GM19238 (cell line): ENCODE measurements around the gene PPP1CA.
A peak's percentile ranks its signal among the peaks of the same experiment; 100 is the strongest.

Source experiments
- DNase-seq: peaks from one replicate; pipeline ENCODE4 v3.0.0; 2011; ENCODE audit warnings: low spot score; ENCODE audit not compliant: insufficient read length

Gene PPP1CA

DNA sequence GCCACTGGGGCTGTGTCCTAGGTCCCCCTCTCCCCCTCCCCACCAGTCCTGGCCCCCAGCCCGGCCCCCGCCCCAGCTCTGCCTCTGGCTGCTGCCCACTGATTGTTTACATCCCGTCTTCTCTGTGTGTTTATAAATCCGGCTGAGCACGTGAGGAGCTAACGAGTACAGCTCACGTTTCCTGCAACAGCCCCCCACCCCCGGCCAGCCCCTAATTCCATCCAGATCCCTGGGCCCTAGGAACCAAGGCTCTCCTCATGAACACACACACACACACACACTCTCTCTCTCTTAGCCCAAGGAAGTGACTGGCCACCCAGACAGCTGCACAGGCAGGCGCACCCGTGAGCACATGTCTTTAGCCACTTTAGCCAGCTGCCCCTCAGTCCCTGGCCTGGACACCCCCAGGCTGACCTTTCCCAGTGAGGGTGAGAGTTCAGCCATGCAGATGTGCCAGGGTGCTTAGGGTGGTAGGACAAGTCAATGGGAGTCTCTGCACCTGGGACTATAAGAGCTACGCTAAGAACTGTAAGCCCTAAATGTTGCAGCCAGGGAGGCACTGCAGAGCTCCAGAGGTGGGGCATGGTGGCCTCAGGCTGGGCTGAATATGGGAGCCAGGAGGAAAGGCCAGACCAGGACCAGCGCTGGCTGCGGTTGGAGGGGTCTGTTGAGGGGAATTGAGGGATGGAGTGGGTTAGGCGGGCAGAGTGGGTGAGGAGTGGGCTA, 31.1 kb downstream of the PPP1CA start:
- no peak for DNase-seq

DNA sequence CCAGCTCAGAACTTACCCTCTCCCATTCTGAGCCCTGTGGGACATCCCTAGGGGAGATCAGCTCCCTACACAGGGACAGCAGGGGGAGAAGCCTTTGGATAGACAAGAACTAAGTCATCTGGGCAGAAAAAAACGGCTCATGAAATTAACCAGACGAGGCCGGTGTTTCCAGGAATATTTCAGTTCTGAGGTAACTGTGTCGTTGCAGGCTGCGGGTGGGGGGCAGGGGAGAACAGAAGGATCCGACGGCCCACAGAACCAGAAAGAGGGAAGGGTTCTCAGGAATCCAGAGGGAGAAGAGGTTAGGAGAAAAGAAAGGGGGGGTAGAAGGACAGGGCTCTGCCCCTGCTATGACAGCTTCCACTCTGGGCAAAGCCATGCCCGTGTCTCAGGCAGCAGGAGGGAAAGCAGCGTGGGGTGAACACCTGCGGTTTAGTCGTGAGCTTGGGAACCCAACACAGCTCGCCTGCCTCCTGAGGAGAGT, 31.8 kb downstream of the PPP1CA start:
- DNase-seq, result no peak

DNA sequence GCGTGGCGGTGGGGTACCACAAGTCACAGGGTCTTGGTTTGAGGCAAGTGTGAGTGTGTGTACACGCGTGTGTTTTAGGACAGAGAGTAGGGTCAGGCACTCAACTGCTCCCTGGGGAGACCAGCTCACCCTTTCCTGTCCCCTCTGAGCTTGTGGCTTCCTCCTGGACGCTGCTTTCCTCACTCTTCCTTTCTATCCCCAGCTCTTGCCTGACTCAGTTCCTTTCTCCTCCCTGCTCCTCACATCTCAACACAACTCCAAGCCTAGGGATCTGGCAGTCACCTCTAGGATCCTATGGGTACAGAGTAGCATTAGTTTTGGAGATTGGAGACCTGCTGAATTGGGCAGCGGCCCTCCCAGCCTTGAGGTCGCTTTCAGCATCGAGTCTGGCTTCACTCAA, 32.4 kb downstream of the PPP1CA start:
- no peak for DNase-seq

DNA sequence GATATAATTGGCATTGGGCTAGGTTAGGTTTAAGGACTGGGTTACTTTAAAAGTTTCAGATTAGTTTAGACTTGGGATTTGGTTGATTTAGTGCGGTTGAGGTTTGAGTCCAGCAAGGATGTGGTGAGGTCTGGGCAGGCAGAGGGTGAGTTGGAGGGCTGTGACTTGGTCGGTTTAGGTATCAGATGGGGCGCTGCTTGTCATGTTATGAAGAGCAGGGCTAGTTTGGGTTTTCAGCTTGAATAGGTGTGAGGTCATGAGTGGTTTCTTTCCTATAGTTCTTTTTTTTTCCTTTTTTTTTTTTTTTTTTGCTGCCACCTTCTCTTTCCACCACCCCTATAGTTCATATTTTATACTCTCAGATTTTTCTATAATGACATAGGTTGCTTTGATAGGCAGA, 33.0 kb downstream of the PPP1CA start:
- no peak for DNase-seq

DNA sequence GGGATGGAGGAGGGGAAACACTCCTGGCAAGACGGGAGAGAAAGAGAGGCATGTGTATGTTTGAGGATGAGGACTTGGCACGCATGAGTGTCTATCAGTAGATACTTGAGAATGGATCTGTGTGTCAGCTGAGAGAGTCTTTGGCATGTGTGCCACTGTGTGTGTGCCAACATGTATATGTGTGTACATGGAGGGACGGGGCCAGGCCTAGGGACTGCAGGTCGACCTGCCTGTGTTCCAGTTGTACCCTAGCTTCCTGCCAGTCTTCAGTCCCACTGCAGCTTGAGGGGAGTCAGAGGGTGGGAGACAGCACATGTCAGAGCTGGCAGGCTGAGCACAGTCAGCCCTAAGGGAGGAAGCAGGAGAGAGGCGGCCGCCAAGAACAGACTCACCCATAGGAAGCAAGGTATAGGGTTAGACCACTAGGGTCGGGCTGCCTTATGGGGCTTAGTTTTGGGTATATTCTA, 33.9 kb downstream of the PPP1CA start:
- DNase-seq, result no peak

DNA sequence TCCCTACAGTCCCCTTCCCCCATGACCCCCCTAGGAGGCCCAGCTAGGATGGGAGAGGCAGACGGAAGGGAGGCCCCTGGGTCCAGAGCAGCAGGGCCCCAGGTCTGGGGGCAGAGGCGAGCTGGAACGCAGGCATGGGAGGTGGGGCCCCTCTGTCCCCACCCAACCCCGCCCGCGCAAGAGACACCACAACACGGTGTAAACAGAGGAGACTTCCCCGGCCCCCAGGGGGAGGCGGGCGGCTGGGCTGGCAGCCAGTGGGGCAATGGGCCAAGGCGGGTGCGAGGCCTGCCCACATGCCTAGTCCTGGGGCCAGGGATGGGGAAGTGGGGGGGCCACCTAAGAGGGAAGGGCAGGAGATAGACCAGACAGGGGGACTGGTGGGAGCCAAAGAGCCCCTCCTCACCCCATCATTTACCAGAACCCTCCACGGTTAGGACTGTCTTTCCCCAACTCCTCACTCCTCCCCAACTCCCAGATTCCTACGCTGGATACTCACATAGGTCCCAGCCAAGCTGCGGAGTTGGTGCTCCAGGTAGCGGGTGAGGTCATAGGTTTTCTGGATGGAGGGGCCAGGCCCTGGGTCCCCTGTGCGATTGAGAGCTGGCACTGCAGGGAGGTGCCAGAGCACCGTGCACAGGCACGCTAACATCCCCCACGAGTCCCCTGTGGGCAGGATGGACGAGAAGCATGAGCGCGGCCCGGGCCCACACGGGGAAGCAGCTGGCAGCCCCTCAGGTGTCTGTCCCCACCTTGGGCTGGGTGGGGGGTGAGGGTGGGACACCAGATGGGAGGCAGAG, 34.5 kb downstream of the PPP1CA start:
- DNase-seq, result no peak

DNA sequence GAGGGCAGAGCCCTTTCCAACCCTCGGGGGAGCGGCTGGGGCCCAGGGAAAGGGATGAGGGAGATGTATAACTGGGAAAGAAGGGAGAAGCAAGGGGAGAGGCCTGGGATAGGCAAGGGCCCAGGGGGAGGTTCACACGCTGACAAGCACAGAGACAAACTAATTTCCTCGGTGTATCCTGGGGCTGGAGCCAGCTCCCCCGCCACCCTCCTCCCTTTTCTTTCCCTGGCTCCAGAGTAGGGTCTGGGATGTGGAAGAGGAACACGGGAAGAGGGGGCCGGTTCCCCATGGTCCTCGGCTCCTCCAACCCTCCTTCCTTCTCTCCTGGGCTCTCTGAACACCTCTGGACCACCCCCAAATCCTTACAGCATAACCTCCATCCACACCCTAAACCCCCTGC, 35.1 kb downstream of the PPP1CA start:
- no peak for DNase-seq

DNA sequence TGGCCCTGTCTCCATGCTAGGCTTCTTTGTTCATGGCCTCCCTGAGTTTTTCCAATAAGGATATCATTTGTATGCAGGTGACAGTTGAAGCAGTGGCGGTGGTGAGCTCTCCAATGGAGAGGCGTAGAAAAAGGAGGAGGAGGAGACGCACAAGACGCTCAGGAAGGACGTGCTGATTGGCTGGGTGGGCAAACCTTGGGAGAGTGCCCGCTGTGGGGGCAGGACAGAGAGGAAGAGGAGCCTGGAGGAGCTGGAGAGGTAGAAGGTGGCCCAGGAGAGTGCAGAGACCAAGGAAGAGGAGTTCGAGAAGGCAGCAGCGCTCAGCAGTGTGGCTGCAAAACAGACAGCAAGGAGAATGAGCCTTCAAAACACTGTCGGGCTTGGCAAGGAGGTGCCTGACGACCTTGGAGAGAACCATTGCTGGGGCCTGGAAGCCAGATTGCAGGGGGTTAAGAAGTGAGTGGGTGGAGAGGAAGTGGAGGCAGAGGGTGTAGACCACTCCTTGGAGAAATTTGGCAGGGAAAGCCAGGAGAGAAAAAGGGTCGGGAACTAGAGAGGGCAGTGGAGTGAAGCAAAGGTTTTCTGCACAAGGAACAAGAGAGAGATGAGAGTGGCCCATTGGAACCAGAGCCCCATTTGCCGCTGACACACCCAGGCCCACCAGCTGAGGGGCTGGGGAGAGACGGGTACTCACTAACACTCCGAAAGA, 35.8 kb downstream of the PPP1CA start:
- no peak for DNase-seq

DNA sequence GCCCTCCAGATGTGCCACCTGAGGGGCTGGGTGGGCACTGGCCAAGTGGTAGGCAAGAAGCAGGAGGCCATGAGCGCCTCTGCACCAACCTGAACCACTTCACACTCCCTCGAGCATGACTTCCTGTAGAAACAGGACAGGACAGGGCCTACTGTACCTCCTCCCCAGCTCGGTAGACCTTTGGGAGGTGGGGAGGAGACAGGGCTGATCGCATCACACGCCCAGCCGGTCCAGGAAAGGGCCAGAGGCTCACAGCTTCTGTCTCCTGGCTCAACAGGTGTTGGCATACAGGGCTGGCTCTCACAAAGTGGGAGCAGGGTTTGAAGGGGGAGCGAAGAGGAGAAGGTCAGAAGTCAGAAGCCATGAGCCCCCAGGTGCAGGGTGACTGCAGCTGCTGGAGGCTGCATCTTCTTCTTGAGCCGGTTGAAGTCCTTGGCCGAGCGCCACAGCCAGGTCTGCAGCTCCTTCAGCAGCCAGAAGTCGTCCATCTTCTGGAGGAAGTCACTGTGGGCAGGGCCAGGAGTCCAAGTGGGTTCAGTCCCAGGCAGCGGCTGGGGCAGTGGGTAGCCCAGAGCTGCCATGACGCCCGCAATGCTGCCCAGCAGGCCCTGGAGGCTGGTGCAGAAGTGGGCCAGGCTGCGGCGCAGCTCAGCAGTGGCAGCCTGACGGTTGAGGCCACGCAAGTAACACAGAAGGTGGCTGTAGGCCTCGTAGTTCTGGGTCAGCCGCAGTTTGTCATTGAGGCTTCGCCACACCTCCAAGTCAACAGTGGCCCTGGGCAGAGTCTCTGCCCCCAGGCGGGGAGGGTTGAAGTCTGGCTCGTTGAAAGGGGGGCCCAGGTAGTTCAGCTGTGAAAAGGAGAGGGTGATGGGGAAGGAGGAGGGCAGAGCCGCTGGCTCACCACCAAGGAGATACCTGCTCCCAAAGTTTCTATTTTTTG, 36.6 kb downstream of the PPP1CA start:
- DNase-seq, result no peak

DNA sequence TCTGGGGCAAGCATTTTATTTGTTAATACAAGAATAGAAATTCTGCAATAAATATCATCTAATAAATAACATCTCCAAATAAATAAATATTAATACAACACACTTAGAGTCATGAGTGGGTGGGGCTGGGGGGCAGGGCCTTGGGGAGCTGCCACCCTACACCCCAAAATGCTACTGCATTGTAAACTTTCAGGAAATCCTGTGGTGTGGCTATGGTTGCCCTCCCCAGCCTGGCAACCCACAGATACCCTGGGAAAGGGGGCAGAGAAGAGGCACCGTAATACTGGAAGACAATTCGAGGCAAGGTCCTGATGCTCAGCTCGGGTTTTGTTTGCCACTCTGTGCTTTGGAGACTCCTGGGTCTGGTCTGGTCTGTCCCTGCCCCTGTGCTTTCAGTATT, 37.5 kb downstream of the PPP1CA start:
- DNase-seq, result no peak

DNA sequence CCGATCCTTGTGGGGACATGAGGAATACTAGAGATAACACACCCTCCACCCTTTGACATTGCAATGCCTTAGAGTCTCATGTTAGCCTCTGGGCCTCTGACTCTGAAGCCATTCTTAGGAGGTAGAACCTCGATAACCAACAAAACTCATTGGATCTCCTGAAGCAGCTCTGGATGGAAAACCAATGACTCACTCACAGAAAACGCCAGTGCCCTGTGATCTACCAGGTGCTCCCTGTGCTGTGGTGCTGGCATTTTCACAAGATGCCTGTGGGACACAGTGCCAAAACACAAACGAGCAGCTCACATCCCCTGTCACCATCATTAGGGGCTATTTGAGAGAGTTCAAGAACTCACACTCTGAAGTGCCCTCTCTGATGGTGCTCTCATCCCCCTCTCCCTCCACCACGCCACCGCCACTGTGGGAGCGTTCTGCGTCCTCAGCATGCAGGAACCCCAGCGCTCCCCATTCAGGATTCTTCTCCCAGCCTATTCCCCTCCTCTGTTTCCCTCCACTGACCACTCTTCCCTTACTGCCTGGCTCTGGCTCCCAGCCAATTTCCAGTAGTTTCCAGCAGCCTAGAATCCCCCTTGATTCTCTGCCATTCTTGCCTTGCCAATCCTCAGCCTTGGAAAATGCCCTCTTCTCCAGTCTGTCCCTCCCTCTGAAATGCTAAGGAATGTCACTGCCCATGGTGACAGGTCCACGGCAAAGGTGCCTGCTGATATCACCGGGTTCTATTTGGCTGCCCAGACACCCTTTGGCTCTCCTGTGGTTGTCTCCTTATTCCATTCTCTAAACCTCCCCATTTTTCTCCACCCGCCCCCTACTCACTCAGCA, 43.6 kb downstream of the PPP1CA start:
- no peak for DNase-seq

DNA sequence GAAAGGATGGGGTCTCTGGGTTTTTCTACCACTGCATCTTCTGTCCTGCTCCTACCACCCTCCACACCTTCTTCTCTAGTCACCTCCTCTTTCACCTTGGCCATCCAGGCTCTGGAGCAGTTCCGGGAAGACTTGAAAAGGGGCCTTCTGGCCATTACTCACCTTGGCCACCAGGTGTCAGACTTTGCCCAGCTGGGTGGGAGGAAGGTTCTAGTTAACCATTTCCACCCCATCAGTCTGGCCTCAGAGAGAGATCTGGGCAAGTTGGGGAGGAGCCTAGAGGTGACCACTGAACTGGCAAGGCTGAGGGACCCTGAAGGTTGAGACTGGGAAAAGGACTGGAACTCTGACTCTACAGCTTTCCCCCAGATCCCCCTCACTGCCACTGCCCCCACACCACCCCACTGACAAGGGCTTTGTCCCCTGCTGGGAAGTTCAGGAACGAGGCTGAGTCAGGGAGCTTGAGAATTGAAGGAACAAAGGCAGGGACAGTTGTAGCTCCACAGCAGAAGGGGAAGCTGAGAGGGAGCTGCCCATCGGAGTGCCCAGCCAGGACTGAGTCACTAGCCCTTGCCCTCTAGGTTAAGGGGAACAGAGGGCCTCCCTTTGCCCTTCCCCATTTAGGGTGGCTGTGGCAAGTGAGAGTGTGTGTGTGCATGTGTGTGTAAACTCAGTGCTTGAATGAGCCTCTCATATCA, 44.6 kb downstream of the PPP1CA start:
- peak; percentile 73 for DNase-seq

DNA sequence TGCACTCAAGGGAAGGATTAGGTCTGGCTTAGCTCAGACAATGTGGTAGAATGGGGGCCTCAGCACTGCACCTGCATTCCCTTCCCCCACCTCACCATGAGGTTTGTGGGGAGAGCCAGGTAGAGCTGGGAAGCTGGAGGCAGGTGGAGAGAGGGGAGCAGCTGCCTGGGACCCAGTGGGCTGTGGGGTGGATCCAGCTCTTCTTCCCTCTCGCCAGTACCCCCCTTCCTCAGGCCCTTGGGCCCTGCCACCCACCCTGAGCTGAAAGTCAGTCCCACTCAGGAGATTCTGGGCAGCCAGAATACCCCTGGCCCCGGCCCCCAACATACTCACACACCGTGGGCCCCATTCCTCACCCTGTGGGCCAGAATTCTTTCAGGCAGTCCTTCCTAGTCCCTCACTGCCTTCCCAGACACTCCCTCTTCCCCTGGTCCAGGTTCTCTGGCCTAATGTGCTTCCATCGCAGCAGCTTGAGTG, 45.2 kb downstream of the PPP1CA start:
- no peak for DNase-seq

DNA sequence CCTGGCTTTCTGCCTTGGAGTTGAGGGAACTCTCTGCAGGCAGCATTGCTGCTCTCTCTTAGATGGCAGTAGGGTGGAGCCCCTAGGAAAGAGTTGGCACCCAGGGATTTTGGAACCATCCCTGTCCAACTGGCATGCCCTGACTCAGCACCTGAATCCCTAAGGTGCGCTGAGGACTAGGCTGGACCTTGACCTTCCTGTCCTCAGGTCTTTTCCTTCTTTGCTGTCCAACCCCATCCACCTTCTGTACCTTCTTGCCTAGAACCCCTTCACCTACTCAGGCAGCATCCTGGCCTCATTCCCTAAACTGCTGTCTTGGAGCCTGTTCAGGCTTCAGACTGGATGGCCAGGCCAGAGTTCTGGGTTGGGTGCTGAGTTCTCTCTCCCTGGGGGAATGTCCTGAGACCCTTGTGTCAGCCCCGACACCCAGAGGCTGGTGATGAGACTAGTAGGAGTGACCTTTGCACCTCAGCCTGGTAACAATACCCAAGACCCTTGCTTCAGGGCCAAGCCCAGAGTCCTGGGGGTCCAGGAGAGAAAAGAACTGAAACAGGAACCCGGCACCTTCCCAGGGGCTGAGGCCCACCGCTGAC, 45.8 kb downstream of the PPP1CA start:
- no peak for DNase-seq

DNA sequence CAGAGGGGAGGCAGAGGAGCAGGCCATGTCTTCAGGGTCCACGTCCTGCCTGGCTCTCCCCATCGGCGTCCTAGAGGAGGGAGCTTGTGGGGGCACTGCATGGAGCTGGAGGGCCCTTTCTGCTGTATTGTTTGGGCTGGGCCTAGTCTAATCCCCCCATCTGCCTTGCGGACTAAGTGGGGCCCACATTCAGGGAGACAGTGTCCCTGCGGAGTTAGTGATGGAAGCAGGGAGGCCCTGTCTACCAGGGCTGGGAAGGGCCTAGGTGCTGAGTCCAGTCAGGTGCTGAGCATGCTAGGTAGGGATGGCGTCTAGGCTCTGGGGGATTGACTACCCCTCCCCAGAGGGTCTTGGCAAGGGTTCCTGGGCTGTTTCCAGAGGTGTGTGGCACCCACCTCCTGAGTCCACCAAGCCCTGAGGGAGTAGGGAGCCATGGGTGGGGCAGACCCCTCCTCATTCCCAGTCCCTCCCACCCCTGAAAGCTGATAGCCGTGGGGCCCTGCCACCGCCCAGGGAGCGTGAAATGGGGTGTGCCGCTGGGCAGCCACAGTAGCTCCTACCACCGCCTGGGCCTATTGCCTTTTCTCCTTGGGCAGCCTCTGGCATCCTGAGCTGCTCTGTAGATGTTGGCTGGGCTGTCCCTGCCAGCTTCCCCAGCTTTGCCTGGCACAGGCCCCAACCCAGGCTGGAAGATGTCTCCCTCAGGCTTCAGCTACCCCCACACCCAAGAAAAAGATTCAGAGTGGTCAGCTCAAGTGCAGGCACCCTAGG, 46.5 kb downstream of the PPP1CA start:
- DNase-seq, result no peak

DNA sequence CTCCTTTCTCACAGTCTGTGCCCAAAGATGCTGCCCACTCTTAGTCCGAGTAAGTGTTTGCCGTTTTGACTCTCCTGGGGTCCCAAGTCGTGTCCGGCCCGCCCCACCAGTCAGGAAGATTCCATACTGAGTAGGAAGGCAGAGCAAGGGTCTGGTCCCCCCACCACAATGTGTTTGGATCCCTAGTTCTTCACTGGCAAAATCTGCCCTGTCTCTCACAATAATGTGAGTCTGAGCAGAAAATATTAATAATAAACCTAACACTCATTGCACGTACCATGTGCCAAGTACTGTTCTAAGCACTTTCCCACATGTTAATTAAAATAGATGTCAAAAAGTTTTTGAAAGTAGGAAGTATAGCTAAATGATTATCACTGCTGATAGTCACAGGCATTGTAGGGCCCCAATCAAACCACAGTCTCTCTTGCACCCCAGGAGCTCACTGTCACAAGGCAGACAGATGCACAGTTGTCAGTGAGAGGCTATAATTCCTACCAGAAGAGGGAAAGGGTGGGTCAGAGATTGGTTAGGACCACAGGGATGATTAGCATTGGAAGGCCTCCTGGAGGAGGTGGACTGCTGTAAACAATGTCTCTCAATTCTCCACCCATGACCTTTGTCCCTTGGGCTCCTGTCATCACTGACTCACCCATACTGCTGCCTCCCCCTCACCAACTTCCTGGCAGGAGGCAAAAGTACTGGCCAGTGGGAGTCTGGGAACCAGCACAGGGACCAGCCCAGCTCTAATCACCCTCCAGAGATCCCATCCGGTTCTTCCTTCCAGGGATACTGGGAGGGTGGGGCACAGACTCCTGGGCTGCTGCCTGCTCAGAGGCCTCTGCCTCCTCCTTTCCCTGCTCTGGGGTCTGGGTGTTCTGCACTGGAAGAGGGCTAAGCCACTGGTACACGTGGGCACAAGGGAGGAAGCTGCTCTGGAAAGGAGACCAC, 47.3 kb downstream of the PPP1CA start:
- no peak for DNase-seq
